Measurements from ENCODE around the gene TUBE1.
A peak's percentile ranks its signal among the peaks of the same experiment; 100 is the strongest.
"Not testable (repeated sequence)": the region's sequence is repeated elsewhere in the genome, so short reads cannot be mapped to it uniquely, and the experiment has no call there.

The TUBE1 gene

GRCh38 chr6:112061605-112062004 lies 25.7 kb downstream of the TUBE1 start:
- DNase-seq = no peak

- no peak for DNase-seq
These were observed 28.8 kb downstream of the TUBE1 start for GRCh38 chr6:112058243-112059032.

GRCh38 chr6:112054555-112055190 lies 32.6 kb downstream of the TUBE1 start:
- no peak for DNase-seq

GRCh38 chr6:112054001-112054400 lies 33.3 kb downstream of the TUBE1 start, which contains the start of gene CCN6:
TSS of gene CCN6 (plus strand) at chr6:112054104. CDS start at chr6:112054358, 254 bp downstream.
- no peak for DNase-seq

GRCh38 chr6:112051251-112051740 lies 36.0 kb downstream of the TUBE1 start:
- DNase-seq = not testable (repeated sequence)

- DNase-seq = no peak
These were observed 36.9 kb downstream of the TUBE1 start for GRCh38 chr6:112050429-112050828.

- DNase-seq = no peak
These were observed 37.3 kb downstream of the TUBE1 start for GRCh38 chr6:112049996-112050395.

GRCh38 chr6:112049026-112049799 lies 38.1 kb downstream of the TUBE1 start:
- no peak for DNase-seq

GRCh38 chr6:112047523-112047922 lies 39.8 kb downstream of the TUBE1 start:
- not testable (repeated sequence) for DNase-seq

- no peak for DNase-seq
These were observed 42.4 kb downstream of the TUBE1 start for GRCh38 chr6:112044856-112045255.

GRCh38 chr6:112044196-112044595 lies 43.1 kb downstream of the TUBE1 start:
- no peak for DNase-seq

GRCh38 chr6:112043032-112044007 lies 44.0 kb downstream of the TUBE1 start:
- DNase-seq = peak; percentile 83

GRCh38 chr6:112041535-112041934 lies 45.7 kb downstream of the TUBE1 start:
- no peak for DNase-seq

GRCh38 chr6:112040956-112041355 lies 46.3 kb downstream of the TUBE1 start:
- DNase-seq = no peak

- no peak for DNase-seq
These were observed 47.9 kb downstream of the TUBE1 start for GRCh38 chr6:112039431-112039770.

GRCh38 chr6:112038756-112039430 lies 48.4 kb downstream of the TUBE1 start:
- DNase-seq = no peak

- no peak for DNase-seq
These were observed 49.0 kb downstream of the TUBE1 start for GRCh38 chr6:112038268-112038667.

- no peak for DNase-seq
These were observed 49.5 kb downstream of the TUBE1 start for GRCh38 chr6:112037783-112038216.

GRCh38 chr6:112036088-112036637 lies 51.1 kb downstream of the TUBE1 start:
- no peak for DNase-seq

- no peak for DNase-seq
These were observed 52.7 kb downstream of the TUBE1 start for GRCh38 chr6:112034616-112034995.

Data from DMS 273 treated with DMSO at 0.1 percent for 48 hours (cell line).